Chondrocyte (in vitro differentiated cells): Measurements from ENCODE around the gene CTU1. TPM values are rescaled to one million over a fixed set of nuclear protein-coding genes. Genes with fewer than 3 reads are reported as not detected.

Experiments
- DNase-seq: peaks from one replicate; pipeline ENCODE4 v3.0.0; 2021; ENCODE audit warnings: mixed read lengths, low spot score
- H3K27ac Mint-ChIP-seq: one replicate; pipeline ENCODE4 v1.8.0; 2021; ENCODE audit warnings: mild to moderate bottlenecking, moderate library complexity, mixed read lengths; ENCODE audit not compliant: unreplicated experiment
- H3K27me3 Mint-ChIP-seq: 2 replicates; pipeline ENCODE4 v1.8.0; 2021; ENCODE audit warnings: low read depth, mixed read lengths
- H3K36me3 Mint-ChIP-seq: 2 replicates; pipeline ENCODE4 v1.8.0; 2021; ENCODE audit warnings: low read depth, mixed read lengths
- H3K4me1 Mint-ChIP-seq: 2 replicates; pipeline ENCODE4 v1.8.0; 2021; ENCODE audit warnings: low read depth, mild to moderate bottlenecking, mixed read lengths
- H3K4me3 Mint-ChIP-seq: one replicate; pipeline ENCODE4 v1.8.0; 2021; ENCODE audit warnings: mild to moderate bottlenecking, moderate library complexity, mixed read lengths; ENCODE audit not compliant: unreplicated experiment
- H3K9me3 Mint-ChIP-seq: 2 replicates; pipeline ENCODE4 v1.8.0; 2021; ENCODE audit warnings: low read depth, mixed read lengths
- total RNA-seq: library from RNA; stranded (reverse); gene quantifications from 3 replicates; pipeline ENCODE4 v1.2.1, GENCODE V29; 2021
- TF ChIP-seq, protein P1 (sequence below): fragments of 200-600 bp; sonication (generic); IDR thresholded peaks from 2 replicates; pipeline ENCODE4 v1.5.0; 2021; ENCODE audit warnings: antibody characterized with exemption, mild to moderate bottlenecking, moderate library complexity

CTU1 gene
- total RNA-seq, 1 donor from 2014 or later: 6.1 TPM

DNA sequence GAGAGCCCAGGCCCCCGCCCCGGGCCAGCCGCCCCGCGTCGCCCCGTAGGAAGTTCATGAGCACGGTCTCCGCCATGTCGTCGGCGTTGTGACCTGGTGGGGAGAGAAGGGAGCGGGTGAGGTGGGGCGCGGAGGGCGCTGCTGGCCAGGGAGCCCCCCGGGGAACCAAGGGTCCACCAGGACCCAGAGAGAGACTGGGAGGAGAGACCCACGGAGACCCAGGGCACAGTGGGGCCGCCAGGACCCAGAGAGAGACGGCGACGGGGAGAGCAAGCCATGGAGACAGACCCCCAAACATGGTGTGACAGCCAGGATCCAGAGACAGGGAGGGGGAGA, 9.2 kb downstream of the CTU1 start:
- no peaks in the 10 kb centered on the region for H3K27me3 Mint-ChIP-seq
- H3K9me3 Mint-ChIP-seq: no peaks in the 10 kb centered on the region
- no peak for DNase-seq
- H3K4me1 Mint-ChIP-seq: peaks cover 2% of the 10 kb centered on the region
- H3K36me3 Mint-ChIP-seq: peaks cover 13% of the 10 kb centered on the region
- TF ChIP-seq, protein P1, sequence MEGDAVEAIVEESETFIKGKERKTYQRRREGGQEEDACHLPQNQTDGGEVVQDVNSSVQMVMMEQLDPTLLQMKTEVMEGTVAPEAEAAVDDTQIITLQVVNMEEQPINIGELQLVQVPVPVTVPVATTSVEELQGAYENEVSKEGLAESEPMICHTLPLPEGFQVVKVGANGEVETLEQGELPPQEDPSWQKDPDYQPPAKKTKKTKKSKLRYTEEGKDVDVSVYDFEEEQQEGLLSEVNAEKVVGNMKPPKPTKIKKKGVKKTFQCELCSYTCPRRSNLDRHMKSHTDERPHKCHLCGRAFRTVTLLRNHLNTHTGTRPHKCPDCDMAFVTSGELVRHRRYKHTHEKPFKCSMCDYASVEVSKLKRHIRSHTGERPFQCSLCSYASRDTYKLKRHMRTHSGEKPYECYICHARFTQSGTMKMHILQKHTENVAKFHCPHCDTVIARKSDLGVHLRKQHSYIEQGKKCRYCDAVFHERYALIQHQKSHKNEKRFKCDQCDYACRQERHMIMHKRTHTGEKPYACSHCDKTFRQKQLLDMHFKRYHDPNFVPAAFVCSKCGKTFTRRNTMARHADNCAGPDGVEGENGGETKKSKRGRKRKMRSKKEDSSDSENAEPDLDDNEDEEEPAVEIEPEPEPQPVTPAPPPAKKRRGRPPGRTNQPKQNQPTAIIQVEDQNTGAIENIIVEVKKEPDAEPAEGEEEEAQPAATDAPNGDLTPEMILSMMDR: no peak
- no peak overlapping the region for H3K27ac Mint-ChIP-seq
- H3K4me3 Mint-ChIP-seq: no peak overlapping the region

GRCh38 chr19:51098365-51099046, 9.7 kb downstream of the CTU1 start:
- Mint-ChIP-seq H3K27me3 (no peaks in the 10 kb centered on the region), H3K27ac (no peak overlapping the region), H3K36me3 (peaks cover 13% of the 10 kb centered on the region), H3K4me1 (peaks cover 2% of the 10 kb centered on the region), H3K4me3 (no peak overlapping the region), H3K9me3 (no peaks in the 10 kb centered on the region)
- DNase-seq: peak; percentile 59
- TF ChIP-seq, protein P1: no peak

- no peak overlapping the region for H3K4me3 Mint-ChIP-seq
- no peaks in the 10 kb centered on the region for H3K9me3 Mint-ChIP-seq
- no peaks in the 10 kb centered on the region for H3K27me3 Mint-ChIP-seq
- TF ChIP-seq, protein P1: no peak
- no peak overlapping the region for H3K27ac Mint-ChIP-seq
- H3K4me1 Mint-ChIP-seq: peaks cover 2% of the 10 kb centered on the region
- H3K36me3 Mint-ChIP-seq: peaks cover 13% of the 10 kb centered on the region
- peak; percentile 84 for DNase-seq
Observed at GRCh38 chr19:51097796-51098195, 10.4 kb downstream of the CTU1 start.

GRCh38 chr19:51097166-51097738, 11.0 kb downstream of the CTU1 start:
- Mint-ChIP-seq H3K27ac (no peak overlapping the region), H3K9me3 (no peaks in the 10 kb centered on the region), H3K36me3 (peaks cover 9% of the 10 kb centered on the region), H3K4me3 (no peak overlapping the region), H3K27me3 (no peaks in the 10 kb centered on the region), H3K4me1 (peaks cover 2% of the 10 kb centered on the region)
- TF ChIP-seq, protein P1: peak; percentile 72
- peak; percentile 49 for DNase-seq

DNA sequence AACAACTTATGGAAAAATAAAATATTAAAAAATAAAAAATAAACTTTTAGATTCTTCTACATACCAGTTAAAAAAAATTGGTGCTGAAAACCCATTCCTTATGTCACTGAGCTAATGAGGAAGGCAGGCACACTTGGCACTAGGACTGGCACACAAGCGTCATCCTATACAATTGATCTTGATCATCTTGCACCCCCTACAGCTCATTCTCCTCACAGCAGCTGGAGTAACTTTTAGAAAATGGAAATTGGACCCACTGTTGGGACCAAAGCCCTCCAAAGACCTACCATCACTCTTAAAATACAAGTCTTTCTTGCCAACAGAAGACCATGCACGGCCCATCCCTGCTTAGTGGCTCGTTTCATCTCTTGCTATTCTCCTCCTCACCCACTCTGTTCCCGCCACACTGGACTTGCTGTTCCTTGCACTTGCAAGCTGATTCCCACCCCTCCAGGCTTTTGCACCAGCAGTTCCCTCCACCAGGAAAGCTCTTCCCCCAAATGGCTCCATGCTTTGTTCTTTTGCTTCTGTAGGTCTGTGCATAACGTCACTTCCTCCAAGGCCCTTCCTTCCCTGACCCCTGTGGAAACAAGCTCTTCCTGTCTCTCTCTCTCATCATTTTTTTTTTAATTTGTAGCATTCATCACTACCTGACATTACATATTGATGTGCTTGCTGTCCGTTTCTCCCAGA, 11.6 kb downstream of the CTU1 start:
- TF ChIP-seq, protein P1: peak; percentile 34
- peaks cover 9% of the 10 kb centered on the region for H3K36me3 Mint-ChIP-seq
- no peak overlapping the region for H3K27ac Mint-ChIP-seq
- H3K9me3 Mint-ChIP-seq: no peaks in the 10 kb centered on the region
- H3K27me3 Mint-ChIP-seq: no peaks in the 10 kb centered on the region
- peak; percentile 38 for DNase-seq
- peaks cover 2% of the 10 kb centered on the region for H3K4me1 Mint-ChIP-seq
- no peak overlapping the region for H3K4me3 Mint-ChIP-seq
